ENCODE measurements around the gene GMIP. TPM values are rescaled to one million over a fixed set of nuclear protein-coding genes. Genes with fewer than 3 reads are reported as not detected.
A peak's percentile ranks its signal among the peaks of the same experiment; 100 is the strongest.

Gene GMIP
- total RNA-seq, 2 experiments from 2014 or later: 30.1 to 48.7 TPM

DNA sequence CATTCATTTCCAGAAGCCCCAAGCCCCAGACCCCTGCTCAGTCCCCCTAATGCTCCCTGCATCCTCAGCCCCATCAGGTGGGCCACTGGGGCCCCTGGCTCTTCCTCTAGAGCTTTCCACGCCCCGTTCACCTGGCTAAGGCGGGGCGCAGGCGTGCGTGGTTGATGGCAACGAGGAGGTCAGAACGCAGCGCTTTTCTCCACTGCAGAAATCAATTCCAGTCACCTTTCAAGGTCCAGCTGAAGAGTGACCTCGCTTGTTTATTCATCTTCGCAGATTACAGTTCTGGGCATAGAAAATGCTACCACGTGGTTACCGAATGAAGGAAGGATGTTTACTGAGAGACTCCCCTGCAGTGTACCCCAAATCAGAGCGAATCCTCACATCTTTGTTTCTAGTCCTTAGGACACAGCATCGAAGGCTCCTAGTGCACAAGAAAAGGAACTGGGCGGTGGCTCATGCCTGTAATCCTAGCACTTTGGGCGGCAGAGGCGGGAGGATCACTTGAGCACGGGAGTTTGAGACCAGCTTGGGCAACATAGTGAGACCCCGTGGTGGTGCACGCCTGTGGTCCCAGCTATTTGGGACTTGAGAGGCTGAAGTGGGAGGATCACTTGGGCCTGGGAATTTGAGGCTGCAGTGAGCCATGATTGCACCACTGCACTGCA, 24.1 kb downstream of the GMIP start:
- peaks cover 16% of the 10 kb centered on the region for H3K4me1 ChIP-seq (ENCODE audit: insufficient read depth, low read length, poor library complexity, severe bottlenecking)
- no peaks in the 10 kb centered on the region for H3K36me3 ChIP-seq (ENCODE audit: insufficient read depth, low read length)
- H4K20me1 ChIP-seq (ENCODE audit: insufficient read depth, low read length): no peaks in the 10 kb centered on the region
- TF ChIP-seq, protein P1, sequence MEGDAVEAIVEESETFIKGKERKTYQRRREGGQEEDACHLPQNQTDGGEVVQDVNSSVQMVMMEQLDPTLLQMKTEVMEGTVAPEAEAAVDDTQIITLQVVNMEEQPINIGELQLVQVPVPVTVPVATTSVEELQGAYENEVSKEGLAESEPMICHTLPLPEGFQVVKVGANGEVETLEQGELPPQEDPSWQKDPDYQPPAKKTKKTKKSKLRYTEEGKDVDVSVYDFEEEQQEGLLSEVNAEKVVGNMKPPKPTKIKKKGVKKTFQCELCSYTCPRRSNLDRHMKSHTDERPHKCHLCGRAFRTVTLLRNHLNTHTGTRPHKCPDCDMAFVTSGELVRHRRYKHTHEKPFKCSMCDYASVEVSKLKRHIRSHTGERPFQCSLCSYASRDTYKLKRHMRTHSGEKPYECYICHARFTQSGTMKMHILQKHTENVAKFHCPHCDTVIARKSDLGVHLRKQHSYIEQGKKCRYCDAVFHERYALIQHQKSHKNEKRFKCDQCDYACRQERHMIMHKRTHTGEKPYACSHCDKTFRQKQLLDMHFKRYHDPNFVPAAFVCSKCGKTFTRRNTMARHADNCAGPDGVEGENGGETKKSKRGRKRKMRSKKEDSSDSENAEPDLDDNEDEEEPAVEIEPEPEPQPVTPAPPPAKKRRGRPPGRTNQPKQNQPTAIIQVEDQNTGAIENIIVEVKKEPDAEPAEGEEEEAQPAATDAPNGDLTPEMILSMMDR (conservative IDR thresholded peaks at IDR 0.05; ENCODE audit: low read length): no peak
- no peak for TF ChIP-seq EZH2phosphoT487 (IDR thresholded peaks at IDR 0.05; ENCODE audit: borderline replicate concordance, low read depth, low read length)
- no peaks in the 10 kb centered on the region for H3K9me3 ChIP-seq (ENCODE audit: low read length)
- no TSS peak for BruUV-seq (replicated peaks)
- H2AFZ ChIP-seq (ENCODE audit: low read length): no peak overlapping the region
- no peak for DNase-seq (ENCODE audit: low spot score)
- no peaks in the 10 kb centered on the region for H3K9me2 ChIP-seq (ENCODE audit: insufficient read depth, low read length)
- H3K27ac ChIP-seq (ENCODE audit: low read depth, low read length, poor library complexity, severe bottlenecking): no peak overlapping the region
- POLR2A ChIA-PET: interaction anchor here (0.6 kb wide), 1 partner anchor 12 kb away, joined by 3 read pairs; no protein-coding TSS in a partner anchor
- CTCF ChIA-PET (ENCODE audit: unreplicated experiment): no interaction called here
- peak overlapping the region; percentile 72 for H3K4me3 ChIP-seq (ENCODE audit: low read depth, low read length, poor library complexity, severe bottlenecking)
- intact Hi-C loops (cut with micrococcal nuclease; ENCODE audit: unreplicated experiment): no loop called here
- peak overlapping the region; percentile 84 for H3K4me2 ChIP-seq (ENCODE audit: low read length)
- no peaks in the 10 kb centered on the region for H3K79me2 ChIP-seq (ENCODE audit: insufficient read depth, low read depth, low read length)

DNA sequence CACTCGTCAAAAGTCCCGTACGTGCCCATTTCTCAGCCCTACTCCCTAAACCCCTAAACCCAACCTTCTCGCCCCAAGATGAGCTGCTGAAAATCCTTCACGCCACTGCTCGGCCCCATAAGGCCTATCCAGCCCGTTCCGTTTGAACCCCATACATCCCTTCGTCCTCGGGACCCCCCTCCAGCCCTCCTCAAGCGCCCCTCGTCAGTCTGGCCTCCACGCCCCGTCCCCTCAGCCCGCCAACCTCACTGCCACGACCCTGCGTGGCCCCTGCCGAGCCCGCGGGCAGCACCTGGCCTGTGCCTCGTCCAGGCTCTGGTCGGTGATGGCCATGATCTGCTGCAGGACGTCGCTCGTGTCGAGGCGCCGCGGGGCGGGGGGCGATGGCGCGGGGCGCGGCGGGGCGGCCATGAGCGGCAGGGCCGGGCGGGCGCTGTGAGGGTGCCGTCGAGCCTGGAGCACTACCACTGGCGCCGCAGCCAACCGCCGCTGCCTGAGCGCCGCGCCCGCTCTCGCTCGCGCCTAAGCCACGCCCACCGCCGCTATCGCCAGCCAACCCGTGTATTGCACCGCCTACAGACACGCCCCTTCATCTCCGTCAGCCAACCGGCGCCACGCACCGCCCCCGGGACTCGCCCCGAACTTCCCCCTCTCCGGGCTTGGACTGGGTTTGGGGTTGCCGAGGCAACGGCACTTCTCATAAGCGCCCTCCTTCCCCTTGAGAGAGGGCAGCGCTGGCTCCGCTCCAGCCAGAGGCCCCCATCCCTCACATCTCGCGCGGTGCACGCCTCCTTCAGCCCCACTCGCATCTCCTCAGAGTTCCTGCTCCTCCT, 25.0 kb downstream of the GMIP start, which contains the start of gene PBX4:
Gene PBX4, minus strand, starts transcription at position 469 of the 833 bp plus-strand sequence. Its CDS starts 58 bp downstream, at position 411.
- Histone ChIP-seq H4K20me1 (ENCODE audit: insufficient read depth, low read length) (no peaks in the 10 kb centered on the region), H3K36me3 (ENCODE audit: insufficient read depth, low read length) (no peaks in the 10 kb centered on the region), H3K27ac (ENCODE audit: low read depth, low read length, poor library complexity, severe bottlenecking) (no peak within 1 kb of the TSS), H3K4me1 (ENCODE audit: insufficient read depth, low read length, poor library complexity, severe bottlenecking) (peaks cover 16% of the 10 kb centered on the region), H3K9me2 (ENCODE audit: insufficient read depth, low read length) (no peaks in the 10 kb centered on the region), H3K4me3 (ENCODE audit: low read depth, low read length, poor library complexity, severe bottlenecking) (peak within 1 kb of the TSS; percentile 72), H3K4me2 (ENCODE audit: low read length) (peak within 1 kb of the TSS; percentile 94), H2AFZ (ENCODE audit: low read length) (peak within 1 kb of the TSS; percentile 90), H3K9me3 (ENCODE audit: low read length) (no peaks in the 10 kb centered on the region), H3K79me2 (ENCODE audit: insufficient read depth, low read depth, low read length) (no peaks in the 10 kb centered on the region)
- TF ChIP-seq, protein P1 (conservative IDR thresholded peaks at IDR 0.05; ENCODE audit: low read length): no peak
- TF ChIP-seq EZH2phosphoT487 (IDR thresholded peaks at IDR 0.05; ENCODE audit: borderline replicate concordance, low read depth, low read length): no peak
- CTCF ChIA-PET (ENCODE audit: unreplicated experiment): no interaction called here
- BruUV-seq (replicated peaks): no TSS peak
- intact Hi-C loops (cut with micrococcal nuclease; ENCODE audit: unreplicated experiment): no loop called here
- POLR2A ChIA-PET: no interaction called here
- DNase-seq (ENCODE audit: low spot score): peak; percentile 97

Measured in OCI-LY7 (cell line).